SK-N-MC (cell line): Measurements from ENCODE around the gene RMND5A.
A peak's percentile ranks its signal among the peaks of the same experiment; 100 is the strongest.

Experiments
- DNase-seq: peaks from one replicate; pipeline ENCODE4 v3.0.0-alpha.2; 2011; ENCODE audit warnings: low read depth, low spot score
- H3K27ac ChIP-seq: fragments of 200-600 bp; sonication (generic); 2 replicates; pipeline ENCODE4 v1.5.1; 2016; ENCODE audit warnings: mixed run types
- H3K36me3 ChIP-seq: fragments of 200-600 bp; sonication (generic); 2 replicates; pipeline ENCODE4 v1.6.1; 2017; ENCODE audit warnings: antibody characterized with exemption, low read length, mixed read lengths; ENCODE audit not compliant: insufficient read depth
- H3K4me3 ChIP-seq: fragments of 200-600 bp; sonication (generic); 2 replicates; pipeline ENCODE4 v1.5.1; 2016
- H3K9ac ChIP-seq: fragments of 200-600 bp; sonication (generic); 2 replicates; pipeline ENCODE4 v1.8.0; 2017; ENCODE audit warnings: mixed run types, mixed read lengths; ENCODE audit not compliant: insufficient read length
- H3K9me3 ChIP-seq: fragments of 200-600 bp; sonication (generic); 2 replicates; pipeline ENCODE4 v1.6.1; 2017; ENCODE audit warnings: low read depth, mild to moderate bottlenecking, antibody characterized with exemption, low read length, moderate library complexity, mixed read lengths
- EZH2 ChIP-seq: fragments of 200-600 bp; sonication (generic); IDR thresholded peaks from one replicate; pipeline ENCODE4 v1.6.1; 2017; ENCODE audit warnings: antibody characterized with exemption
- FOXP2 ChIP-seq: optimal IDR thresholded peaks from 2 replicates; pipeline ENCODE3; 2011; ENCODE audit warnings: mild to moderate bottlenecking, moderate library complexity; ENCODE audit not compliant: insufficient read depth; ENCODE audit errors: extremely low read length, control extremely low read depth
- POLR2AphosphoS5 ChIP-seq: IDR thresholded peaks from 2 replicates; pipeline ENCODE4 v1.6.1; 2012; ENCODE audit warnings: mild to moderate bottlenecking, low read depth, low read length, borderline replicate concordance

Gene RMND5A

DNA sequence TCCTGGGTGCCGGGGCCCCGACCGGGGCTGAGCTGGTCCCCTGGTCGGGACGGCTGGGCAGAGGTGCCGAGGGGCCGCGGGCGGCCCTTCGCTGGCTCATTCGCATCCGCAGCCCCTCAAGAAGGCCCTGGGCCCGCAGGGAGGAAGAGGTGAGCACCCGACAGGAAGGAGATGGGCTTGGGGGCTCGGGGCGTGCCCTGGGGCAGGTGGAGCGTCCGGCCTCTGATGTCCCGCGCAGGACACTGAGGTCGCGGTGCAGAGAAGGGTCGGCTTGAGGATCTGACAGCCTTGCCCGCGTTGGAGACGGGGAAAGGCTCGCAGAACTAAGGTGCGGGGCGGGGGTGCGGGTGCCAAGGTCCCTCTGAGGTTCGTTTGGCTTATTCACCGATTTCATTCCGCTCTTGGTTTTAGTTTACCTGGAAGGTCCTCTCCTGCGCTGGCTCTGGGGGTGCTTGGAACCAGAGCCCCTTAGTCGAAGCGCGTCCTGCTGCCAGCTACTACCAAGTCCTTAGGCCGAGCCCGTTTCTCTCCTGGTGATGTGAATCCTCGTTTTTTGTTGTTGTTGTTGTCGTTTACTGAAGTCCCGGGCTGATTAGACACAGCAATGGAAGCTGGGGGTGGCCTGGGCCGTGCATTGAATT lies 89.5 kb downstream of the RMND5A start:
- TF ChIP-seq FOXP2 (no peak), POLR2AphosphoS5 (no peak), EZH2 (no peak)
- H3K9ac ChIP-seq, result no peak overlapping the region
- no peak overlapping the region for H3K27ac ChIP-seq
- H3K4me3 ChIP-seq, result no peak overlapping the region
- DNase-seq, result no peak
- H3K9me3 ChIP-seq, result no peaks in the 10 kb centered on the region
- H3K36me3 ChIP-seq, result no peaks in the 10 kb centered on the region

DNA sequence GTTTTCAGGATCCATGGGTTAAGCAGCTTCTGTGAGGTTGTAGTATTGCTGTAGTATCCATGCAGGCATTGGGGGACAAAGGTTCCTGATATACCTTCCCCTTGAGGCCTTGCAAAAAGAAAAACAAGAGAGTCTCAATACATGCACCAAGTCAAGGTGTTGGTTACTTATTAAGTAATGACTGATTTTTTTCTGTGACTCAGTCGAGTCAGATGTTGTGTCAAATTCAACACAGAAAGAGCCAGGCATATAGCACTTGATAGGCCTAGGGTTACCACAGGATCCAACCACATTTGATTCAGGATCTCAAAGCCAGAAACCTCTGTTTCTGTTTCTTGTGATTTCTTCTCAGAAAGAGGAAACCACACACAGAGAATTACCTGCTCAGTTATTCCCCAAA lies 95.5 kb downstream of the RMND5A start:
- H3K9me3 ChIP-seq, result no peaks in the 10 kb centered on the region
- TF ChIP-seq EZH2, result no peak
- no peak for TF ChIP-seq FOXP2
- TF ChIP-seq POLR2AphosphoS5, result no peak
- no peak overlapping the region for H3K27ac ChIP-seq
- no peaks in the 10 kb centered on the region for H3K36me3 ChIP-seq
- H3K4me3 ChIP-seq, result no peak overlapping the region
- no peak for DNase-seq
- H3K9ac ChIP-seq, result no peak overlapping the region

DNA sequence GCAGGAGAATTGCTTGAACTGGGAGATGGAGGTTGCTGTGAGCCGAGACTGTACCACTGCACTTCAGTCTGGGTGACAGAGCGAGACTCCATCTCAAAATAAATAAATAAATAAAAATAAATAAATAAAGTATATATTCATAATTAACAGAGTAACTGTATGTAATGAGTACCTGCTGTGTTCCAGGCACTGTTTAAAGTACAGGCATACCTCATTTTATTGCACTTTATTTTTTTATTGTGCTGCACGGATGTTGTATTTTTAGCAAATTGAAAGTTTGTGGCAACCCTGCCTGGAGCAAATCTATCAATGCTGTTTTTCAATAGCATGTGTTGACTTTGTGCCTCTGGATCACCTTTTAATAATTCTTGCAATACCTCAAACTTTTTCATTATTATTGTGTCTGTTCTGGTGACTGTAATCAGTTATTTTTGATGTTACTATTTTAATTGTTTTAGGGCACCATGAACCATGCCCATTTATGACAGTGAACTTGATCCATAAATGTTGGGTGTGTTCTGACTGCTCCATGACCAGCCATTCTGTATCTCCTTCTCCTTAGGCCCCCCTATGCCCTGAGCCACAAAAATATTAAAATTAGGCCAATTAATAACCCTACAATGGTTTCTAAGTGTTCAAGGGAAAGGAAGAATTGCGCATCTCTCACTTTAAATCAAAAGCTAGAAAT lies 98.2 kb downstream of the RMND5A start:
- H3K27ac ChIP-seq, result no peak overlapping the region
- DNase-seq, result no peak
- no peak overlapping the region for H3K4me3 ChIP-seq
- H3K9me3 ChIP-seq, result no peaks in the 10 kb centered on the region
- no peaks in the 10 kb centered on the region for H3K36me3 ChIP-seq
- no peak overlapping the region for H3K9ac ChIP-seq
- no peak for TF ChIP-seq EZH2
- TF ChIP-seq POLR2AphosphoS5, result no peak
- no peak for TF ChIP-seq FOXP2

DNA sequence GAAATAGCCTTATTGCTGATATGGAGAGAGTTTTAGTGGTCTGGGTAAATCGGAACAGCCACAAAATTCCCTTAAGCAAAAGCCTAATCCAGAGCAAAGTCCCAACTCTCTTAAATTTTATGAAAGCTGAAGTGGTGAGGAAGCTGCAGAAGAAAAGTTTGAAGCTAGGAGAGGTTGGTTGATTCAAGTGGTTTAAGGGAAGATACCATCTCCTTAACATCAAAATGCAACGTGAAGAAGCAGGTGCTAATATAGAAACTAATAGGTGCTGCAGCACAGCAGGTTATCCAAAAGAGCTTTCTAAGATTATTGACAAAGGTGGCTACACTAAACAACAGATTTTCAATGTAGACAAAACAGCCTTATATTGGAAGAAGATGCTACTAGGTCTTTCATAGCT lies 98.9 kb downstream of the RMND5A start:
- no peak overlapping the region for H3K9ac ChIP-seq
- TF ChIP-seq POLR2AphosphoS5, result no peak
- TF ChIP-seq EZH2, result no peak
- TF ChIP-seq FOXP2, result no peak

DNA sequence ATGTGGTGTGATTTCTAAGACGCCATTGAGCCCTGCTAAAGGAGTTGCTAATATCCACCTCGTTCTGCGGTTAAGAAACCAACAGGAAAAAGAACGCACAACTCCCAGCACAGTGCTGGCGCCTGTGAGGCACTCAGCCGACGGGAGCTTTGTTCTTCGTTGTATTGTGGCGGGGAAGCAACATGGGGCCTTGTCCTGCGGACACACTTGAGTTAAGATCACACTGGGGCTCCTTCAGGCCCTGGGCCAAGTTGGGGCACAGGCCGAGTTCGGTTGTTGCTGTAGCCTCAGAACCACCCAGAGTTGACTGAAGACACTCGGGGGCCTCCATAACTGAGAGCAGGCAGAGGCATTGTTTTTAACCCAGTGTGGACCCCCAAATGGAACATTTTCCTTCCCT lies 101.2 kb downstream of the RMND5A start:
- Histone ChIP-seq H3K4me3 (0 out of 2 replicates have a peak overlapping the region, but pooled peaks have one; percentile 13), H3K9me3 (no peaks in the 10 kb centered on the region), H3K27ac (no peak overlapping the region; the same call in 1 of the 2 replicates), H3K36me3 (no peaks in the 10 kb centered on the region), H3K9ac (no peak overlapping the region)
- no peak for TF ChIP-seq POLR2AphosphoS5
- no peak for TF ChIP-seq FOXP2
- no peak for TF ChIP-seq EZH2
- DNase-seq, result peak; percentile 6

More for the DNA sequence above, 98.9 kb downstream of the RMND5A start:
- no peaks in the 10 kb centered on the region for H3K36me3 ChIP-seq
- no peaks in the 10 kb centered on the region for H3K9me3 ChIP-seq
- H3K27ac ChIP-seq, result no peak overlapping the region
- no peak for DNase-seq
- no peak overlapping the region for H3K4me3 ChIP-seq

DNA sequence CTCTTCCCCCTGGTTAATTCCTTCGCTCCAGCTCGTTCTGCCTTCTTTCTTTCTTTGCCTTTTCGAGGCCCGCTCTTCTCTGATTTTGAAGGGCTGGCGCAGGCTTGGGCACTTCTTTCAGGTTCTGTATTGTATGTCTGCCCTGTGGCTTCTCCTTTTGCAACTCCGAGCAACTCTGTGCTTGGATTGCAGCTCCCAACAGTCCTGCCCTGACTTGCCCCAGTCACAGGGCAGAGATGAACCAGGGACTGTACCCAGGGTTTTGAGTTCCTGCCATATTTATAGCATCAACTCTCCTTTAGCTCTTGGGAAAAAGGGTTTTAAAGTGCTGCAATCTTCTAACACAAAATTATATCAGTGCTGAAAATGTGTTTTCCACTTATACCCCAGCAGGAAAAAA lies 101.8 kb downstream of the RMND5A start:
- Histone ChIP-seq H3K9ac (no peak overlapping the region), H3K36me3 (no peaks in the 10 kb centered on the region), H3K27ac (no peak overlapping the region), H3K4me3 (no peak overlapping the region), H3K9me3 (no peaks in the 10 kb centered on the region)
- TF ChIP-seq FOXP2 (no peak), POLR2AphosphoS5 (no peak), EZH2 (no peak)
- DNase-seq, result no peak

DNA sequence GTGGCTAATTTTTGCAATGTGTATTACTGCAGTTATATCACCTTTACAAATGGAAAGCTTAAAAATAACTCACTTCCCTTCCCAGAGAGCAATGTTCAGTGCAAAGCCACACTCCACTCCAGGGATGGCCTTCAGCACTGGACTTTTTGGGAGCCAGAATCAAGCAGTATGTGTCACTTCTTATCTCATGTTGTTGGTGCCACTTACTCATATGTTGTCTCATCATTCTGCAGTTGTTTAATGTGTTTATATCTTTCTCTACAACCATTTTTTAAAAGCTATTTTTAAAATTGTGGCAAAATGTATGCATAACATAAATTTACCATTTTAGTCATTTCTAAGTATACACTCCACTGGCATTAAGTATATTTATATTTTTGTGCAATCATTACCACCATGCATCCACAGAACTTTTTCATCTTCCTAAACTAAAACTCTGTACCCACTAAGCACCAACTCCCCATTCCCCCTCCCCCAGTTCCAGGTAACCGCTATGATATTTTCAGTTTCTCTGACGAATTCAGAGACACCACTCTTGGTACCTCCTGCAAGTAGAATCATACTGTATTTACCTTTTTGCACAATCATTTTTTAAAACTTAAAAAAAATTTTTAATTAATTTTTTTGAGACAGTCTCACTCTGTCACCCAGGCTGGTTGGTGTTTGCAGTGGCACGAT lies 102.7 kb downstream of the RMND5A start:
- H3K9me3 ChIP-seq, result no peaks in the 10 kb centered on the region
- no peak for TF ChIP-seq POLR2AphosphoS5
- no peak for TF ChIP-seq FOXP2
- TF ChIP-seq EZH2, result no peak
- H3K27ac ChIP-seq, result no peak overlapping the region
- H3K4me3 ChIP-seq, result no peak overlapping the region
- no peak for DNase-seq
- no peaks in the 10 kb centered on the region for H3K36me3 ChIP-seq
- no peak overlapping the region for H3K9ac ChIP-seq

DNA sequence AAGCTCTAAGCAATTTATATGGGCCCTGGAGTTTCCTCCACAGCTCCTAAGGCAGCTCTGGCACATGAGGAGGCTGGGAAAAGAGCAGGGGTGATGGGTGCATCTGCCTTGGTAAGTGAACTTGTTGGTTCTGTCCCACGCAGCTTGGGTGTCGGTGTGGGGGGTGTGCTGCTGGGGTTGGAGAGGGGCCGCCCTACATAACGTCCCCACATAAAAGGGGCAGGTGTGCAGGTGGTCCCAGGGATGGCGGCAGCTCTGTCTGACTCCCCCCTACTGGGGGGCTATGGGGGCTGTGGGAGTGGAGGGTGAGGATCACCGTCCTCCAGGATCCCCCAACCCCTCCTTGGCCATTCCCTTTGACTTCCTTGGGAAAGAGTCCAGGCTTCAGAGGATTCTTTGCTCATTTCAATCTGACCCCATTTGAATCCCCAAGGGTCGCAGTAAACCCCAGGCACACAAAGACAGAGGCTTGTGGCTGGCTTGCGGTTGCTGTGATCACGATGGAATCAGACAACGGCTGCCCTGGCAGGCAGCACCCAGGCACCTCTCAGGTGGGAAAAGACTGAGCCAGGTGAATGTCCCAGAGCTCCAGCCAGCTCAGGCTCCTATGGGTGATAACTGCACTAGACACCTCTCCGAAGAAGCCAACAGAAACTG lies 105.1 kb downstream of the RMND5A start:
- H3K9me3 ChIP-seq, result no peaks in the 10 kb centered on the region
- H3K36me3 ChIP-seq, result no peaks in the 10 kb centered on the region
- no peak overlapping the region for H3K9ac ChIP-seq
- TF ChIP-seq FOXP2, result no peak
- TF ChIP-seq POLR2AphosphoS5, result no peak
- no peak for TF ChIP-seq EZH2
- DNase-seq, result no peak
- H3K4me3 ChIP-seq, result no peak overlapping the region
- H3K27ac ChIP-seq, result no peak overlapping the region
